ENCODE results near the gene FSD2. TPM values are rescaled to one million over a fixed set of nuclear protein-coding genes. Genes with fewer than 3 reads are reported as not detected.

FSD2 gene
- total and polyA plus RNA-seq, 9 of the 15 experiments (the other 6 are each of a cell fraction or from before 2014, with no cell fraction given): 0.01 to 0.06 TPM; not detected in 7

GRCh38 chr15:82802497-82802896, 3.4 kb downstream of the FSD2 start:
- DNase-seq (ENCODE audit: extremely low read depth in 1 of 4, low spot score in 3 of 4) (peak; percentile 46 to 91 (median 74)), FAIRE-seq (peak; percentile 98), ATAC-seq (peak; percentile 93)
- Histone ChIP-seq H3K36me3 (ENCODE audit: control insufficient read depth, insufficient read depth, low read length) (no peaks in the 10 kb centered on the region), H3K9me1 (ENCODE audit: control insufficient read depth, insufficient read depth, low read length) (peaks cover 4% of the 10 kb centered on the region), H3K4me2 (ENCODE audit: insufficient read depth, low read length) (peak overlapping the region; percentile 46), H3K79me2 (ENCODE audit: control insufficient read depth, insufficient read depth, low read length) (no peaks in the 10 kb centered on the region), H3K4me1 (replicated peaks in 1 of 2; ENCODE audit: control insufficient read depth in 2 of 2, insufficient read depth in 2 of 2, low read length in 2 of 2) (peaks cover 23 to 39% of the 10 kb centered on the region in 2 experiments), H3K4me3 (no peak overlapping the region), H2AFZ (ENCODE audit: low read depth, low read length) (peak overlapping the region; percentile 21; the same call in 1 of the 2 replicates), H3K9ac (ENCODE audit: insufficient read depth in 1 of 2, low read depth in 2 of 2, low read length in 2 of 2) (no peak overlapping the region; a peak in 1 of 4 replicates), H3K27ac (ENCODE audit: extremely low read depth, low read depth, low read length) (no peak overlapping the region), H4K20me1 (replicated peaks; ENCODE audit: control insufficient read depth, insufficient read depth, low read length) (no peaks in the 10 kb centered on the region), H3K27me3 (ENCODE audit: control insufficient read depth in 2 of 2, insufficient read depth in 2 of 2, low read length in 2 of 2) (no peaks in the 10 kb centered on the region), H3K9me3 (replicated peaks; ENCODE audit: control insufficient read depth, insufficient read depth, low read depth, low read length) (no peaks in the 10 kb centered on the region)
- ChIA-PET POLR2A (interaction anchor here (0.8 to 2.2 kb wide), 8 partner anchors 8 to 262 kb away, joined by 3 to 6 read pairs (median 4); partner anchors contain the start of gene RPS17), CTCF (ENCODE audit: low intra/inter-chr PET ratio) (no interaction called here)
- in situ Hi-C loops (cut with MboI): no loop called here
- no TSS peak for BruUV-seq (replicated peaks)
- WGBS (ENCODE audit: insufficient coverage, low coverage, missing lambda C conversion rate): 7% methylated on average over 1 of the region's 1 CpG
- intact Hi-C loops (cut with micrococcal nuclease): loop anchor here (10.0 kb wide), 1 partner anchor 158 kb away; the partner anchor contains the start of gene CPEB1
- no peak for TF ChIP-seq SMAD3 (CRISPR knock-in tag; conservative IDR thresholded peaks at IDR 0.05)
- TF ChIP-seq JUND (IDR thresholded peaks at IDR 0.05; ENCODE audit: borderline replicate concordance, low read depth, low read length): peak; percentile 30; the same call in 1 of the 2 replicates
- TF ChIP-seq JUND (tag; IDR thresholded peaks at IDR 0.05; ENCODE audit: borderline replicate concordance, low read depth, low read length): peak; percentile 49; the same call in 1 of the 3 replicates
- TF ChIP-seq SPI1 (IDR thresholded peaks at IDR 0.05; ENCODE audit: borderline replicate concordance, low read depth, low read length): peak; percentile 100
- no peak for TF ChIP-seq ATF1 (CRISPR knock-in tag; IDR thresholded peaks at IDR 0.05)
- 0 out of 2 replicates have a peak, but pooled peaks have one; percentile 13 for TF ChIP-seq ATF1 (tag; IDR thresholded peaks at IDR 0.05)
- TF ChIP-seq CAMTA2 (CRISPR knock-in tag; conservative IDR thresholded peaks at IDR 0.05): no peak
- TF ChIP-seq KLF16 (IDR thresholded peaks at IDR 0.05): peak; percentile 87
- TF ChIP-seq MEF2A (IDR thresholded peaks at IDR 0.05; ENCODE audit: control insufficient read depth, low read depth, low read length): peak; percentile 72; the same call in 1 of the 2 replicates
- 0 out of 2 replicates have a peak, but pooled peaks have one; percentile 16 for TF ChIP-seq GATAD2A (IDR thresholded peaks at IDR 0.05)
- peak; percentile 93 for TF ChIP-seq DPF2 (IDR thresholded peaks at IDR 0.05)
- TF ChIP-seq CBFA2T2 (conservative IDR thresholded peaks at IDR 0.05): peak; percentile 90
- peak; percentile 73 for TF ChIP-seq SOX6 (IDR thresholded peaks at IDR 0.05)
- peak; percentile 95 for TF ChIP-seq CTBP1 (IDR thresholded peaks at IDR 0.05; ENCODE audit: borderline replicate concordance)
- peak; percentile 47; the same call in 1 of the 2 replicates for TF ChIP-seq SP1 (CRISPR knock-in tag; IDR thresholded peaks at IDR 0.05)
- 0 out of 2 replicates have a peak, but pooled peaks have one; percentile 45 for TF ChIP-seq DMBX1 (CRISPR knock-in tag; IDR thresholded peaks at IDR 0.05; ENCODE audit: borderline replicate concordance)
- TF ChIP-seq FOXM1 (IDR thresholded peaks at IDR 0.05; ENCODE audit: low read depth): peak; percentile 75; the same call in 1 of the 2 replicates
- no peak for TF ChIP-seq FOXM1 (CRISPR knock-in tag; IDR thresholded peaks at IDR 0.05; ENCODE audit: low read depth)
- peak; percentile 66; the same call in 1 of the 2 replicates for TF ChIP-seq HDAC2 (IDR thresholded peaks at IDR 0.05)
- peak; percentile 94 for TF ChIP-seq SMARCA4 (IDR thresholded peaks at IDR 0.05)
- peak; percentile 14 to 93; a peak in 3 of 4 replicates for TF ChIP-seq RCOR1 (IDR thresholded peaks at IDR 0.05; ENCODE audit: borderline replicate concordance in 1 of 2, low read depth in 2 of 2, low read length in 2 of 2)
- peak; percentile 37; the same call in 1 of the 2 replicates for TF ChIP-seq NFE2 (IDR thresholded peaks at IDR 0.05; ENCODE audit: low read depth)
- TF ChIP-seq HMBOX1 (IDR thresholded peaks at IDR 0.05): peak; percentile 41; the same call in 1 of the 2 replicates
- no peak for TF ChIP-seq CLOCK (CRISPR knock-in tag; IDR thresholded peaks at IDR 0.05; ENCODE audit: borderline replicate concordance)
